ENCODE measurements around the gene CCDC60.
"Not testable (repeated sequence)": the region's sequence is repeated elsewhere in the genome, so short reads cannot be mapped to it uniquely, and the experiment has no call there.

Gene CCDC60

GRCh38 chr12:119338593-119339363 is 4.2 kb downstream of the CCDC60 start:
- no peak for DNase-seq

- DNase-seq, result no peak
These were observed 6.0 kb downstream of the CCDC60 start for GRCh38 chr12:119340578-119340977.

- DNase-seq, result no peak
These were observed 6.5 kb downstream of the CCDC60 start for GRCh38 chr12:119341020-119341419.

- no peak for DNase-seq
These were observed 7.5 kb downstream of the CCDC60 start for GRCh38 chr12:119341988-119342387.

- DNase-seq, result no peak
These were observed 8.6 kb downstream of the CCDC60 start for GRCh38 chr12:119343130-119343529.

GRCh38 chr12:119354172-119354571 is 19.6 kb downstream of the CCDC60 start:
- no peak for DNase-seq

- DNase-seq, result not testable (repeated sequence)
These were observed 25.8 kb downstream of the CCDC60 start for GRCh38 chr12:119360366-119360765.

GRCh38 chr12:119363037-119363436 is 28.5 kb downstream of the CCDC60 start:
- DNase-seq, result no peak

- no peak for DNase-seq
These were observed 29.0 kb downstream of the CCDC60 start for GRCh38 chr12:119363490-119363889.

- DNase-seq, result no peak
These were observed 30.9 kb downstream of the CCDC60 start for GRCh38 chr12:119365451-119365850.

GRCh38 chr12:119366007-119366406 is 31.5 kb downstream of the CCDC60 start:
- no peak for DNase-seq

- no peak for DNase-seq
These were observed 34.6 kb downstream of the CCDC60 start for GRCh38 chr12:119369161-119369560.

GRCh38 chr12:119369907-119370546 is 35.5 kb downstream of the CCDC60 start:
- no peak for DNase-seq

GRCh38 chr12:119372540-119372939 is 38.0 kb downstream of the CCDC60 start:
- DNase-seq, result no peak

- no peak for DNase-seq
These were observed 38.5 kb downstream of the CCDC60 start for GRCh38 chr12:119373001-119373400.

- DNase-seq, result no peak
These were observed 39.1 kb downstream of the CCDC60 start for GRCh38 chr12:119373666-119374065.

- no peak for DNase-seq
These were observed 40.1 kb downstream of the CCDC60 start for GRCh38 chr12:119374635-119375034.

GRCh38 chr12:119375075-119375882 is 40.8 kb downstream of the CCDC60 start:
- DNase-seq, result no peak

- no peak for DNase-seq
These were observed 41.3 kb downstream of the CCDC60 start for GRCh38 chr12:119375883-119376190.

GRCh38 chr12:119378903-119379302 is 44.4 kb downstream of the CCDC60 start:
- DNase-seq, result no peak

GRCh38 chr12:119381471-119382235 is 47.1 kb downstream of the CCDC60 start:
- no peak for DNase-seq

- DNase-seq, result no peak
These were observed 48.7 kb downstream of the CCDC60 start for GRCh38 chr12:119383206-119383605.

GRCh38 chr12:119384340-119384739 is 49.8 kb downstream of the CCDC60 start:
- no peak for DNase-seq
